NCI-H2196 (cell line): ENCODE data around the gene LHX6.

Experiments used
- DNase-seq: peaks from one replicate; lab custom pipeline; 2025; ENCODE audit not compliant: unreplicated experiment; lab: John Stamatoyannopoulos, UW

The LHX6 gene

DNA sequence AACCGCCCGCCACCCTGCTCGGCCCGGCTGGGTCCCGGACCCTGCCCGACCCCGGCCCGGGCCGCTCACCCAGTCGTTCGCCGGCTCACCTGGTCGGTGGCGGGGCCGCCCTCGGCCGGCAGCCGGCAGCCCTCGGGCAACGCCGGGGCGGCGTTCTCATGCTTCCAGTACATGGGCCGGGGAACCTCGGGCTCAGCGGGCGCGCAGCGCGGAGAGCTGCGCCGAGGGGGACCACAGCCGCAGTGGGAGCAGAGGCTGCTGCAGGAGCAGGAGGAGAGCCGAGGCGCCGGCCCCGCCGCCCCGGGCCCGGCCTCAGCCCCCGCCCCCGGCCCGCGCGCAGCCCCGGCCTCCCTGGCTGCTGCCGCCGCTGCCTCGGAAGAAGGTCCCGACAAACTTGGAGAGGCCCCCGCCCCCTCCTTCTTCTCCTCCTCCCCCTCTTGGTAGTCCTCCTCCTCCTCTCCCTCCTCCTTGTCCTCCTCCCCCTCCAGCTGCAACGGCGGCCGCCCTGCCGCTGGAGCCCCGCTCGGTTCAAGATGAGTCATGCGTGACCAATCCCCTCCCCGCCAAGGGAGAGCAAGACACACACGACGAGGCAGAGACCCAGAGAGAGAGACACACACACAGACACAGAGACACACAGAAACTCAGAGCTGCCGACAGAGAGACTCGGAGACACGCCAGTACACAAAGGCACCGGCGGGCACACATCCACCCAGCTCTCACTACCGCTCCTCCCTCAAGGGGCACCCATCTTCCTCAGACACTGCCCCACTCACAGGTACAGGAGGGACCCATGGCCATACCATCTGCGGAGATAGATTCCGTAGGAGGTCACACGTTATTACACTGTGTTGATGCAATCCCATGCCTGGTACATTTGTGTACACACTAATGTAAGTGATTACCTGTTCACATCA lies at the start of gene LHX6:
LHX6 (minus strand) TSS at position 390 of the 917 bp plus-strand sequence; CDS start at position 173, 217 bp downstream.
- DNase-seq = peak; percentile 14

DNA sequence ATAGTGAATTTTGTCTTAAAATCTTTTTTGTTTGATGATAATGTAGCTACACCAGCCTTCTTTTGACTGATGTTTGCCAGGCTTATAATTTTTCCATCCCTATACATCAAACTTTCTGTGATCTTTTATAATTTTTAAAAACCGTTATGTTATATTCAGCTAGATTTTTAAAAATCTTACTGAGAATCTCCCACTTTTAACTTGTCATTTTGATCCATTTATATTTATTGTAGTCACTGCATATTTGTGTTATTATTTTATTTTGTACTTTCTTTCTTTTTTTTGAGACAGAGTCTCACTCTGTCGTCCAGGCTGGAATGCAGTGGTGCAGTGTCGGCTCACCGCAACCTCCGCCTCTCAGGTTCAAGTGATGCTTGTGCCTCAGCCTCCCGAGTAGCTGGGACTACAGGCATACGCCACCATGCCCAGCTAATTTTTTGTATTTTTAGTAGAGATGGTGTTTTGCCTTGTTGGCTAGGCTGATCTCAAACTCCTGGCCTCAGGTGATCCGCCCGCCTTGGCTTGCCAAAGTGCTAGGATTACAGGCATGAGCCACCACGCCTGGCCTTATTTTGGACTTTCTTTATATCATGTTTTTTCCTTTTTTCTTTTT lies 48.6 kb upstream of the LHX6 start:
- DNase-seq = no peak

DNA sequence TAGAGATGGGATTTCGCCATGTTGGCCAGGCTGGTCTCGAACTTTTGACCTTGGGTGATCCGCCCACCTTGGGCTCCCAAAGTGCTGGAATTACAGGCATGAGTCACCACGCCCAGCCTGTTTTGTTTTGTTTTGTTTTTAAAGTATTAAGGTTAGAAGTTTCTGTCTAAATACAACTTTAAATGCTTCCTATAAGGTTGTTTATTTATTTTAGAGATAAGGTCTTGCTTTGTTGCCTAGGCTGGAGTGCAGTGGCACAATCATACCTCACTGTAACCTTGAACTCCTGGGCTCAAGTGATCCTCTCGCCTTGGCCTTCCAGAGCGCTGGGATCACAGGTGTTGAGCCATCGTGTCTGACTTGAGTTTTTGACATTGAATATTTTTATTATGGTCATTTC lies 47.3 kb upstream of the LHX6 start:
- no peak for DNase-seq

DNA sequence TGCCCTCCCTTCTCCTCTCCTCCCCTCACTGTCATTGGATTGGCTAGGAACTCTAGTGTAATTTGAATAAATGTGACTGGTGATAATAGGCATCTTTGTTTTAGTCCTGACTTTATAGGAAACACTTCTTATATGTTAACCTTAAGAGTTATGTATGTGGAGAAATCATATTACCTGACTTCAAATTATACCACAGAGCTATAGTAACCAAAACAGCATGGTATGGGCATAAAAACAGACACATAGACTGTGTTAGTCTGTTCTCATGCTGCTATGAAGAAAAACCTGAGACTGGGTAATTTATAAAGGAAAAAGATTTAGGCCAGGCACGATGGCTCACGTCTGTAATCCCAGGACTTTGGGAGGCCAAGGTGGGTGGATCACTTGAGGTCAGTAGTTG lies 45.3 kb upstream of the LHX6 start:
- DNase-seq = no peak

DNA sequence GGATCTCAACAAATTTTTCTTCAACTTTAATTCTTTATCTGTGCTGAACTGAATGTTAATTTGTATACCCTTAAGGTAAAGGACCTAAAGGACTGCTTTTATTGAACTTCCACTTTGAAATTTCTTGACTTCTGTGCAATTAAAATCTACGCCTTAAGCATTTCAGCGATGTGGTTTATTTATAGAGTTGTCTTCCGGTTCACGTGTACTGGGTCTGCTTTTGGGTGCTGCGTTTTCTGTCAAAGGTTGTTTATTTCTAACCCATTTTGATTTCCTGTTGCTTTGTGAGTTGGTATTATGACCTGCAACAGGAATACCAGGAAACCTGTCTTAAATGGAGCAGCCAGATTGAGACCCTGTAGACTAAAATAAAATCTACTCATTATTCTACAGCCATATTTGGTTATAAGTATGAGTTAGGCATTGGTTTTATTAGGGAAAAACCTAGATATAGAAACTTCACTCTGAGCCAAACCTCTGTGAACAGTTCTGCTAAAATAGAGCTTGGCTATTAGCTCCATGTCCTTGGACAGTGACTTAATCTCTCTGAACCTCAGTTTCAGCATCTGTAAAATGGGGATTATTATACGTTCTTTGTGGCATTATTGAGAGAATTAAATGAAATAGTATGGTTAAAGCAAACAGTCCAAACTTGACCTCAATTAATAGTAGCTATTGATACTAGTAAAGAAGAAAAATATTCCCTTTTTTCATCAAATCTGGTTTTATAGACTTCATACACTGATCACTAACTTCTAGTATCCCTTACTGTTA lies 39.5 kb upstream of the LHX6 start:
- no peak for DNase-seq

DNA sequence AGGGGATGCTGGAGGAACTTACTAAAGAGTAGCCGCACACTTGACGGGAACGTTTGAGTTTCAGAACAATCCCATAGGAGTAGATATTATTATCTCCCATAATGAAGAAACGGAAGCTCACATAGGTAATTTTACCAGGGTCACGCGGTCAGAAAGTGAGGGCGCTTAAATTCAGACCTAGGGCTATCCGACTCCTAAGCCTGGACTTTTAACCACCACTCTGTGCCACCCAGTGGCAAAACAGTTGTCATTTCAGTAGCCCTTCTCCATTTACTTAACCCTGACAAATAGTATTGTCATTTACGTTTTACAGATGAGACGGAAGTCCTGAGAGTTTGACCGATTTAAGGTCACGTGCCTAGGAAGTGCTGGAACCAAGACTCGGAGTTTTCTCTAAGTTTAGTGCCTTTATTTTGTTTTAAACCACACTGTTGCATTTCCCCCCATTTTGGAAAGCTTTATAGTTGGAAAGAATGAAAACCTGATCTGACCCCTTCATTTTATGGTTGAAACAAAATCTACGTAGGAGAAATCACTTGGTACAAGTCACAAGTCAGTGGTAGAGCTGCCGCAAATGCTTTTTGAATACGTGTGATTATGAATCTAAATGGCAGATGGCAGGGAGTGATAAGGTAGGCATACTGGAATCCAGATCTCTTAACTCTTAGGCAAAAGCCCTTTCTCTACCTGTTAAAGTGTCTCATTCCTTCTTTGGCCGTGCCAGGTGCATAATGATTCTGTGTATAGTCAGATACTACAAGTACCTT lies 36.6 kb upstream of the LHX6 start:
- peak; percentile 52 for DNase-seq

DNA sequence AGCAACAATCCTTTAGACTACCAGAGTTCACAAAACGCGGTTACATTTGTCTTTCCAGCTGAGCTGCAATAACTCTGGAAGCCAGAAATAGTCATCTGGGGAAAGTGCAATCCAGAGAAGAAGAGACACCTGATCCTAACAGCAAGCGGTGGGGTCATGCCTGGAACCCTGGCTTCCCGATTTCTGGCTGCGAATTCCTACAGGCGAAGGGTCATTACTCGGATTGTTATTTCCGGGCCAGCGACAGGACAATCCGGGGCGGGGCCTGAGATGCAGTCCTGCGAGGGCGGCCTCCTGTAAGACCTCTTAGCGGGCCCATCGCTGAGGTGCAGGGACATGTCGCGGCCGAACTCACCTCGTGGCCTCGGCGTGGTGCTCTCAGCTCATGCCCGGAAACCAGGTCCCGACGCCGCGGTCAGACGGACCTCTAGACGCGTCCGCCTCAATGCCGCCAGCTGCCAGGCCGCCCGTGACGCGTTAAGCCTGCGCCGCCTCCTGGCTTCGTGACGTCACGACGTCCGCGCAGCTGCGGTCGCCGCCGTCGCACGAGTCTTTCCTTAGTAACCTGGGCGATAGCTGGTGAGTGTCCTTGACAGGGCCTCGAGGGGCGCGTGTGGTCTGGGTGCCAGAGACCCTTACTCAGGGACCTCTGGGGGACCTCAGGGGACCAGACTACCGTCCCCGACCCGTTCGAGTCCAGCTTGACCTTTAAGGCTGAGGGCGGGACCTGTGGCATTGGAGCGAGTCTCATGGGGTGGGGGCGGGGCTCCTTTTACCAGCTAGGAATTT lies 35.8 kb upstream of the LHX6 start, which contains the start of the genes MRRF and RBM18:
MRRF (plus strand) TSS at position 523 of the 789 bp plus-strand sequence. CDS start 6,010 bp downstream, outside the sequence.
RBM18 (minus strand) TSS at position 481 of the 789 bp plus-strand sequence. CDS start 3,348 bp downstream, outside the sequence.
- DNase-seq = peak; percentile 90

DNA sequence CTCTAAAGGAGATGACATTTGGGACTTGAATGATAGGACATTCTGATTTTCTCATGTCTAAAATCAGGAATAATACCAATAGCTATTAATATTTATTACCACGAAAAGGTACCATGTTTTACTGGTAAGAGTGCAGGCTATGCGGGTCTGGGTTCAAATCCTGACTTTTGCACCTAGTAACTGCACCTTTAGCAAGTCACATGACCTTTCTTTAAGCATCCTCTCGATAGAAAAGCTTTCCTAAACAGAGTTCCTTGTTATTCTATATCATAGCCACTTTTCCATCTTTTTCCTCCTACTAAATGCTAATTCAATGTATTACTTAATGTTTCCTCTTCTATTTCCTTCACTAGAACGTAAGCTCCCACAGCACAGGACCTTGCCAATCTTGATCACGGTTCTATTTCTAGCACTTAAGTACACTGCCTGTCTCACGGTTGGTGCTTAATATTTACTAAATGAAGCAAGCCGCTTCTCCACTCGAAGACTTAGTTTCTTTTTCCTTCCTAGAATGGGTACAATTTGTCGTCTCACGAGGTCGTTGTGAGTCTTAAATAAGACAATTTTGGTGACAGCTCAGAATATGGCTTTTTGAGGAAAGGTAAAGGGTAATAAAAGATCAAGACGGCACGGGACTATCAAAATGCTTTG lies 35.1 kb upstream of the LHX6 start:
- no peak for DNase-seq

DNA sequence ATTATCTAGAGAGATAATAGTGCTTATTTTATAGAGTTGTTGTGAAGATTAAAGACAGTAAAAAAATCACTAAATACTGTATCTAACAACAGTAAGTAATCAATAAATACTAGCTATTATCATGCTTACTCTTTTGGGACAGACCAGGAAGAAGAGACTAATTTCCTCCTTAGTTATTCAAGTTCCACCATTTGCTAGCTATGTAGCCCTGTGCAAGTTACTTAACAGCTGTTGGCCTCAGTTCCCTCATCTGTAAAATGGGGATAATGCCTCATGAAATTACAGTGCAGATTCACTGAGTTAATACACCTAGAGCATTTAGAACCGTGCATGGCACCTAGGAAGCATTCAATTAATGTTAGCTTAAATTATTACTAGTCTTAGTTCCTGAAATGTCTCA lies 33.3 kb upstream of the LHX6 start:
- no peak for DNase-seq

DNA sequence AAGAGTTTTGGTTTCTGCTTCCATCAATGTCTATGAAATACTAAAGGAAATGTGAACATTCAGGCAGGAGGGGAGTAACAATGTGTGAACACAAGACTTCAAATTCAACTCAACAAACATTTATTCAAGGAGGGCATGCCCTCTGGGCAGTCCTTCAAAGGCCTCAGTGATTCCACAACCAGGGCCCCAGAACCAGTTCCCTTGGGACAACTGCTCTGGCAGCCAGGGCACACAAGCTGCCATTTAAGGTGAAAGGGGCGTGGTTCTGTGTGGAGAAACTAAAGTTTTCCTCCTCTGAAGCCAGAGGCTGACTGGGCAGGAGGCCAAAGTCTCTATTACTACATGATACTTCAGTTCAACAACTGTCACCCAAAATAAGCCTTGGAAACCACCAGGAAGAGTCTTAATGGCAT lies 32.7 kb upstream of the LHX6 start:
- DNase-seq = peak; percentile 47

DNA sequence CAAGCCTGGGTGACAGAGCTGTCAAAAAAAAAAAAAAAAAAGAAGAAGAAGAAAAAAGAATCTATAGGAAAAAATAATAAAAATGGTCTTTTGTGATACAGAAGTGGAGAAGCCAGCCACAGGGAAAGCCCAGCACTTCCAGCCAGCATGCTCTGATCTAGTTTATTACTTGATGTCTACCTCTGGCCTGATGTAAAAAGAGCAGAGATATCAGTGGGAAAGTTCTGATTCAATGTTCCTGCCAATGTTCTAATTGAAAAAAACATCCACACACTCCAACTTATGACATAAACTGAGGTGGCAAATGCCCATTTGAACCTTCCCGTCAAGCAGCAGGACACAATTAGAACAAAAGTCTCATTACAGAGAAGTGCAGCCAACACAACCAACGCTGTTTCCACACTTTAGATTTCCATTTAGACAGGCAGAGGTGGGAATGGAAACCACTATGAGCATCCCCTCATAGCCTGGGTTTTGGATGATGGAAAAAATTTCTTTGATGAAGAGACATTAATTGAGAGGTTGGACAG lies 30.2 kb upstream of the LHX6 start:
- no peak for DNase-seq

DNA sequence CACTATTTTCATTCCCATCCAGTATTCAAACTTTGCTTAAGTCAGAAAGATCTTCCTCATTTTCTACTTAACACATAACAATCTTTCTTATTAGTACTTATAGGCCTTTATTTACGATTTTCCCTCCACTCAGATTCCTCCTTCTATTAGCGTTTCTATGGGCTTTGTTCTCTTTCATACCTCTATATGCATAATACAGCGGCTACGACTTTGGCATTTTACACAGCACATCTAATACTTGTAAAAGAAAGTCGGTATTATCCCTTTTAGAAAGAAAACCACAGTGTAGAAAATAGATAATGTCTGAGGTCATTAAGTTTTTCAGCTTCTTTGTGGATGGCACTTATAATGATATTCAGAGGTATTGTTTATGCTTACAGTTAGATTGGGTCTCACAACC lies 27.4 kb upstream of the LHX6 start:
- no peak for DNase-seq

DNA sequence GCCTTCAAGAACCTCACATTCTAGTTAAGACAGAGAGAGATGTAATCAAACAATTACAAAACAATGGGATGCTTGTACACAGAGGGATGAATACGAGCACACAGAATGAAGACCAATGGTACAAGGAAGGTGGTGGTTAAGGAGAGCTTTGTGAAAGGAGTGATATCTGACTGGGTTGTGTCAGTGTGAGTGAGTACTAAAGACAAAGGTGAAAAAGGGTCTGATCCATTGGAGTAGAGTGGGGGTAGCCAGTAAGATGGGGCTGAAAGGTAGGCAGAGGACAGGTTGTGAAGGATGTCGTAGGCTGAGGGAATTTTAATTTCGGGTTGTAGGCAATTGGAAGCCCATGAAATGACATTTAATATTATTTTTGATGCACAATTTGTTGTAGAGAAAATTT lies 26.0 kb upstream of the LHX6 start:
- no peak for DNase-seq

DNA sequence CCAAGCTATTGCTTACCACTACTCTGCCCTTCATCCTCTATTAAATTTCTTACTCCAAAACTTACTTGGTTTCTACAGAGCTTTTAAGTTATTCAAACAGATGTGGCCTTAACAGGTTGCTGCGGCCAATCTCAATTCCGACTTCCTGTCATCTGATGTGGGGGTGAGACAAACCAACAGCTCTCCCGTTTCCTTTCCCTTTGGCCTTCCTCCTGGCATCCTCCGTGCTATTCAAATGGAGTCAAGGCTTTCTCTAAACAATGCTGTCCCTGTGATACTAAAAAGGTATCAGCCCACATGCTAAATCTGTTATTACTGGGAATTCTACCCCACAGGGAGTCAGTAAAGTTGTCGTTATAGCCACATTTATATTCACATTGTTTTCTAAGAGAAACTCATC lies 24.0 kb upstream of the LHX6 start:
- no peak for DNase-seq

DNA sequence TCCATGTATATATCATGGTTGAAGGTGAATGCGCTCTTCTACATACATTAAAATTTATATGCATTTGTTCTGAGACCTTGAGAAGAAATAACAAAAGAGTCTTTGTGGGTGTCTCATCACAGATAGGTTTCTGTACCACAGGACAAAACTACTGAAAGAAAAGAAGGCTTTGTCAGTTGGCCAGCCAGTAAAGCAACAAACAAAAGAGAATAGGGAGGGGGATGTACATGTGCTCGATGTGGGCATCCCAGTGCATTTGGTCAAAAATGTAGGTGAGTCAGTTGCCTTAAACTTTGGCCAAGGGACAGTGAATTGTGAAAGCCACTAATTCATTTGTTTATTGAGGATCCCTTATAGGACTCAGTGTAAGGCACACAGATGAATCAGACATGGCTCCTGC lies 22.6 kb upstream of the LHX6 start:
- no peak for DNase-seq

DNA sequence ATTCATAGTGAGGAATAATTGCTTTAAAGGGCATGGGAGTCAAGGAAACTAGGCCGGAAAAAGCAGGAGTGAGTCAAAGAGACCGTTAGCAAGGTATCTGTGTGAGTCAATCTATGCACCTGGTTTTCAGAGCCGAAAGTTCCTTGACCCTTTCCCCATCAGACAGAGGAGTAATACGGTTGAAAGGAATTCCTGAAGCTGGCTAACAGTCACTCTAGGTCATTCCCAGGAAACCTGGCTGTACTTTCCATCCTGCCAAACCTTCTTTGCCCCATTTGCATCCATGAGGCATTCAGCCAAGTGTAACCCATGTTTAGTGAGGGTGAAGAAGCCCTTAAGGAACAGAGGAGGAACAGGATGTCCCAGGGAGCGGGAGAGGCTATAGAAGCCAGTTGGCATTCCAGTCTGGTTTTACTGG lies 19.7 kb upstream of the LHX6 start:
- no peak for DNase-seq

DNA sequence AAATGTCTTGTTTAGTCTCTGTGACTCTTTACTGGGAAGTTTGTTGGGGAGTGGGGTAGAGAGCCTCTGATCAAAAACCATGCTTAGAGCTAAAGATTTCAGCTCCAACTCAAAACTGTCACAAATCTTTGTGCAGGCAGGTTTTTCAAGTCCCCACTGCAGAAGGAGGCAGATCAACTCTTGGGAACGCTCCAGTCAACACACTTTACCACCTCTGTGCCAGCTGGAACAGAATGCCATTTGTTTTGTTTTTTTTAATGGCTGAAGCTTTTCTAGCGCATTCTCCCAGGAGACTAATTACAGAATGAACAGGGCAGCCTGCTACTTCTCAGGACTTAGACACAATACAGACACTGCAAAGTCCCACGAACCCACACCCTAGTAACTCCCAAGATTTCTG lies 17.9 kb upstream of the LHX6 start:
- no peak for DNase-seq

DNA sequence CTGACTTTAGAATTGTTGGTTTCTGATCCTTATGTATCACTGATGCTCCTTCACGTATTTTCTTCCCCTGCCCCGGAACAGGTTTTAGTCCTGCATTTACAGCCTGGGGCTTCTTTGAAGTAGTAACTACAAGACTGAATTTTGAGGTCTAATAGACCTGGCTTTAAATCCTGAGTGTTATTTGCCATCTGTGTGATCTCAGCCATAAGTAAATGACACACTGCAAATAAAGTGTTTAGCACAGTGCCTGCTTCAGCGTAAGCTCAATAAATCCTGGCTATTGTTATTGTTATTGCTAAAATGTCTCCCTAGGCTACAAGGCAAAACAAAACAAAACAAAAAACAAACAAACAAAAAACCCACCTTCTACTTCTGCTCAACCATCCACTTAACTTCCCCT lies 15.6 kb upstream of the LHX6 start:
- DNase-seq = no peak

DNA sequence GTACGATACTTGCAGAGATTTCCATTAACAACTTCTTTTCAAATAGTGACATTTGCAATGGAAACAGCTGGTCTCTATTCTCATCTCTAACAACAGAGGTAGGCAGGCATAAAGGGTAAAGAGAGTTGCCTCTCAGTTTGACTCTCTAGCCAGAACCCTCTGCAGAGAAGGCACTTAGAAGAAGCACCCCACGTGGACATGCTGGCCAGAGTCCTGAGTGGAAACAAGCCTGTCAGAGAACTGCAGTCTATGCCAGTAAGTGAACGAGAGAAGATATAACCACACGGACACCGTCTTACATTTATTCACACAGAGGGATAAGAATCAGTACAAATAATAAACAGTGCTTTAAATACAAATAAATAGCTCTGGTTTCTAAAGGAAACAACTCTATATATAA lies 11.0 kb upstream of the LHX6 start:
- DNase-seq = no peak
